Measurements from ENCODE around the gene TSPAN16.

TSPAN16 gene

DNA sequence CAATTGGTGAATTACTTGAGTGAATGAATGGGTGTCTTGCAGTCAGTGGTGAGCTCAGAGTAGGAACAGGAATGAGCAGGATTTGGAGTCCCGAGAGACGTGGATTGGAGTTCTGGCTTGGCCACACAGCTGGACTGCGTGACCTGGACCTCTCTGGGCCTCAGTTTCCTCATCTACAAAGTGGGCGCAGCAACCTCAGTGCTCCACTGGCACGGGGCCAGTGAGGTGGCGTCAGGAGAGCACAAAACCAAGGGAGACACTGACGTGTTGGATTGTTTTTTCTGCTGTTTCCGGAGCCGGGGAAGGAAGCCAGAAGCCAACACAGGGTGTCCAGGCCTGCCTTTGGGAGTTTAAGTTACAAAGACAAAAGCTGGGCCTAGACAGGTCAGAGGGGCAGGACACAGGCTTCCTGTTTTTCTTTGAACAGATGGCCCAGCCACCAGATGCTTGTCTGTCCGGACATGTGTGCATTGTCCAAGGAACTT lies 27.1 kb upstream of the TSPAN16 start:
- DNase-seq (ENCODE audit: low read depth) = no peak

- DNase-seq (ENCODE audit: low read depth) = no peak
Observed at GRCh38 chr19:11269408-11269807, 26.6 kb upstream of the TSPAN16 start.

DNA sequence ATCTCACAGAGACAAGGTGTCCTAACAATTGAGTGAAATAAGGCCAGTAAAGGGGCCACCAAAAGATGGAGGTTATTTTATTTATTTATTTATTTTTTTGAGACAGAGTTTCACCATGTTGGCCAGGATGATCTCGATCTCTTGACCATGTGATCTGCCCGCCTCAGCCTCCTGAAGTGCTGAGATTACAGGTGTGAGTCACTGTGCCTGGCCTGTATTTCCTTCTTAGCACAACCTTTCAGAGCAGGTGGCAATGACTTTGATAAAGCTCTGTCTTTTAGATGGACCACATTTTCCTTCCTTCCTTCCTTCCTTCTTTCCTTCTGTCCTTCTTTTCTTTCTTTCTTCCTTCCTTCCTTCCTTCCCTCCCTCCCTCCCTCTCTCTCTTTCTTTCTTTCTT lies 22.7 kb upstream of the TSPAN16 start:
- no peak for DNase-seq (ENCODE audit: low read depth)

DNA sequence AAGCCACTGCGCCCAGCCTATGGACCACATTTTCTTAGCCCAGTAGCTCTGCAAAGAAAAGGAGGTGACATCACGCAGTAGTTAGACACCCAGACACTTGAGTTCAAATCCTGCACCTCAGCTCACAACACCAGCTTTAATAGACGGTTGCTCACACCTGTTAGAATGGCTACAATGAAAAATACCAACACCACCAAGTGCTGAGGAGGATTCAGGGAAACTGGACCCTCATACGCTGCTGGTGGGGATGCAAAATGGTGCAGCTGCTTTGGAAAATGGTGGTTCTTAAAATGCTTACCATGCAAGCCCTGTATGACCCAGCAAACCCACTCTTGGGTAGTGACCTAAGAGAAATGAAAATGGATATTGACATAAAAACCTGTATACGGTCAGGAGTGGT lies 22.0 kb upstream of the TSPAN16 start:
- no peak for DNase-seq (ENCODE audit: low read depth)

DNA sequence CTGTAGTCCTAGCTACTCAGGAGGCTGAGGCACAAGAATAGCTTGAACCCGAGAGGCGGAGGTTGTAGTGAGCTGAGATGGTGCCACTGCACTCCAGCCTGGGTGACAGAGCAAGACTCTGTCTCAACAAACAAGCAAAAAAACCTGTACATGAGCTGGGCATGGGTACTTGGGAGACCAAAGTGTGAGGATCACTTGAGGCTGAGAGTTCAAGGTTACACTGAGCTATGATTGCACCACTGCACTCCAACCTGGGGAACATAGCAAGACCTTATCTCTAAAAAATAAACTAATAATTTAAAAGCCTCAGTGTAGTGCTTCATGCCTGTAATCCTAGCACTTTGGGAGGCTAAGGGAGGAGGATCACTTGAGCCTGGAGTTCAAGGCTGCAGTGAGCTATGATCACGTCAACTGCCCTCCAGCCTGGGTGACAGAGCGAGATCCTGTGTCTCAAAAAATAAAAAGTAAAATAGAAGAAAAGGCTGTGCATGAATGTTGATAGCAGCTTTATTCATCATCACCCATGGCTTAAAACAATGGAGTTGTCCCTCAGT lies 21.4 kb upstream of the TSPAN16 start:
- DNase-seq (ENCODE audit: low read depth) = no peak

GRCh38 chr19:11278670-11279069 lies 17.3 kb upstream of the TSPAN16 start:
- no peak for DNase-seq (ENCODE audit: low read depth)

GRCh38 chr19:11279505-11280236 lies 16.3 kb upstream of the TSPAN16 start:
- DNase-seq (ENCODE audit: low read depth) = no peak

DNA sequence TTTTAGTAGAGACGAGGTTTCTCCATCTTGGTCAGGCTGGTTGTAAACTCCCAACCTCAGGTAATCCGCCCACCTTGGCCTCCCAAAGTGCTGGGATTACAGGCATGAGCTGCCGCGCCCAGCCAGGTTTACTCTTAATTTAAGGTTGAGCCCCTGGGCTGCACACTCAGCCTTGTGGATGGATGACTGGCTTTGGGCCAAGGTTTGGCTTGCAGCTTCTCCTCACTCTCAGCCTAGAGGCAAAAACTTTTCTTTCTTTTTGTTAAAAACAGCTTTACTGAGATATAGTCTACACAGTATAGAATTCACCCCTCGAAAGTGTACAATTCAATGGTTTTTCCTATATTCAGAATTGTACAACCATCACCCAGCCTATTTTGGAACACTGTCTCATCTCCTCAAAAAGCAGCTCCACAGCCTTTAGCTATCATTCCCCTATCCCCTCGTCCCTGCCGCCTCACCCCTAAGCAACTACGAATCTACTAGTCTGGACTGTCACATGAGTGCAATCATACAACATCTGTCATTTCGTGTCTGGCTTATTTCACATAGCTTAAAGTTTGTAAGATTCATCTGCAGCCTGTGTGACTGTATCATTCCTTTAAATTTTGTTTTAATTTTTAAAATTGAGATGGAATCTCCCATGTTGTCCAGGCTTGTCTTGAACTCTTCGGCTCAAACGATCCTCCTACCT lies 14.5 kb upstream of the TSPAN16 start:
- no peak for DNase-seq (ENCODE audit: low read depth)

- no peak for DNase-seq (ENCODE audit: low read depth)
Observed at GRCh38 chr19:11284515-11284914, 11.4 kb upstream of the TSPAN16 start.

- DNase-seq (ENCODE audit: low read depth) = no peak
Observed at GRCh38 chr19:11286312-11286974, 9.5 kb upstream of the TSPAN16 start.

GRCh38 chr19:11288349-11288748 lies 7.6 kb upstream of the TSPAN16 start:
- peak; percentile 35 for DNase-seq (ENCODE audit: low read depth)

DNA sequence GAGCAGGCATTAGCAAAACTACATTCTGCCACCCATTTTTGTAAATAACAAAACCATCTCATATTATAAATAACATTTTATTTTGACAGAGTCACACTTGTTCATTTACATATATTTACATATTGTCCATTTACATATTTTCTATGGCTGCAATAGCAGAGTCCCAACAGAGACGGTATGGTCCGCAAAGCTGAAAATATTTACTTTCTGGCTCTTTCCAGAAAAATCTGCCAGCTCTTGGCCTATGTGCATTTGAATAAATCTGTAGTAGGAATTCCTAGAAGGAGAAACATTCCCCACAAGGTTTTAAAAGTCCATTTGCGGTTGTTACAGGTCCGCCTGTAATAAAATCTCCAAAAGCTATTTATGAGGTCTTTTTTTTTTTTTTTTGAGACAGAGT lies 5.7 kb upstream of the TSPAN16 start:
- no peak for DNase-seq (ENCODE audit: low read depth)

- no peak for DNase-seq (ENCODE audit: low read depth)
Observed at GRCh38 chr19:11291415-11291814, 4.5 kb upstream of the TSPAN16 start.

DNA sequence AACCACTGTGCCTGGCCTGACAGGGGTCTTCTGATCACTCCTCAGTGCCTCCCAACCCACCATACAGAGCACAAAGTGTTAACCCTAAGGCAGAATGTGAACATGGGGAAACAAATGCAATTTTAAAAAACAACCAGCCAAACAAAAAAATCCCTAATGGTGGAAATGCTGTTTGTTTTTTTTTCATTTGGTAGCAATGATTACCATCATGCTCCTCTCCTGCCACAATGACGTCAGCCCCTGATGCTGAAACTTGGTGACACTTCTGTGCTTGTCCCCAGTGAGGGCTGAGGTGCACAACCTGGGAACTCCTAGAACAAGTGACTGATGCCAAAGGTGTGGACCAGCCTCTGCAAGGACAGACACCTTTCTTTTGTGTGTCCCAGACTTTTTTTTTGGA lies 4.0 kb upstream of the TSPAN16 start:
- no peak for DNase-seq (ENCODE audit: low read depth)

DNA sequence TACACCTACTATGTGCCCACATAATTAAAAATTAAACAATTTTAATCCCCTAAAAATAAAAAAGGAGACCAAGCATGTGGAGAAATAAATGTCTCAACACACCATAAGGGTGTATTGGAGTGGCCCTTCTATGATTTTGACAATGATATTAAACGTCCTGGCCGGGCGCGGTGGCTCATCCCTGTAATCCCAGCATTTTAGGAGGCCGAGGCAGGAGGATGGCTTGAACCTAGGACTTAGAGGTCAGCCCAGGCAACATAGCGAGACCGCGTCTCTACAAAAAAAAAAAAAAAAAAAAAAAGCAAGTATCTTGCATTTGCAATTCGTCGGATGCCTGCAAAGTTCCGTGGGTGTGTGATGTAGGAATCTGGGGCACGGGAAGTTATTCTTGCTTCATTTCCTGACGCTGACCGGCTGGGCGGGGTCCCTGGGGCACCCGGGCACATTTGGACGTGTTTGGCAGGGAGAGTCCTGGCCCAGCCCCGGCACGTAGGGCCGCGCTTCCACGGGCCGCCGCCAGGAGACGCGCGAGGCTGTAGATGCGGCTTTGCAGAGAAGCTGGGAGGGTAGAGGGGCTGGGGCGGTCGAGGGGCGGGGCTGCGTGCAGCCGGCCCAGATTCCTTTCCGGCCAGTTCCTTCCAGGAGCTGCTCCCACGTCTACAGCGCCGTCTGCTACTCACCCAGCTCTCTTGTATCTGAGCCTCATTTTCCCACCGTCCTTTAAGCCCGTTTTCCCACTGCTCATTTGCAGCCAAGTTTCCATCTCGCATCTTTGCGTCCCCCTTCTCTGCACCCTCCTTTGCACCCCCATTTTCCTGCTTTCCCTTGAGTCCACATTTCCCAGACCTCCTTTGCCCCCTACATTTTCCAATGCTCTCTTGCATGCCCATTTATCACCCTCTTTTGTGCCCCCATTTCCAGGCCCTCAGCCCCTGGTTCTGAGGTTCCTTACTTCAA lies 2.2 kb upstream of the TSPAN16 start:
- DNase-seq (ENCODE audit: low read depth) = peak; percentile 92

DNA sequence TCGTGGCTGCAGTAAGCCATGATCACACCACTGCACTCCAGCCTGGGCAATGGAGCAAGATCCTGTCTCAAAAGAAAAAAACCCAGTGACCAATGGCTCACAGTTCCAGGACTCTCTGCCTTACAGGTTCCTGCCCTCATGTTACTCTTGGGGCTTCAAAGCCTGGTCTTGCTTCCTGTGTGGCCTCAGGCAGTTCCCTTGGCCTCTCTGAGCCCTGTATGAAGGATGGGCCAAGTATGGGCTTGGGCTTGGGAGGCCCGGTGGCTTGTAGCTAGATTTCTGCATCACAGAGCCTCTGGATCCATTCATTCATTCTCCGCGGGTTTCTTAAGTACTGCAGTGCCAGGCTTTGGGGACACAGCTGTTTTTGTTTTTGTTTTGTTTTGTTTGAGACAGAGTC lies 780 bp upstream of the TSPAN16 start:
- no peak for DNase-seq (ENCODE audit: low read depth)

GRCh38 chr19:11296264-11296663 lies 304 bp downstream of the TSPAN16 start:
- peak; percentile 60 for DNase-seq (ENCODE audit: low read depth)

GRCh38 chr19:11299946-11300810 lies 4.2 kb downstream of the TSPAN16 start:
- DNase-seq (ENCODE audit: low read depth) = no peak

GRCh38 chr19:11300811-11301120 lies 4.8 kb downstream of the TSPAN16 start:
- no peak for DNase-seq (ENCODE audit: low read depth)

DNA sequence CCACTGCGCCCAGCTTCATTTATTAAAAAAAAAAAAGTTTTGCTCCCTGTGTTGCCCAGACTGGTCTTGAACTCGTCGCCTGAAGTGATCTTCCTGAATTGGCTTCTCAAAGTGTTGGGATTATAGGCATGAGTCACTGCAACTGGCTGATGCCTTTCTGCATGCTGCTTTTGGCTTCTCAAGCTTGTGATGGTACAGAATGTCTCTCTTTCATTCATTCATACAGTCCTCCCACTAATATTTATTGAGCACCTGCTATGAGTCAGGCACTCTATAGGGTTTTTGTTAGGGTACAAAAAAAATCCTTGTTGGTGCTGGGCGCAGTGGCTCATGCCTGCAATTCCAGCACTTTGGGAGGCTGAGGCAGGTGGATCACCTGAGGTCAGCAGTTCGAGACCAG lies 9.0 kb downstream of the TSPAN16 start:
- peak; percentile 27 for DNase-seq (ENCODE audit: low read depth)

GRCh38 chr19:11306337-11306736 lies 10.4 kb downstream of the TSPAN16 start:
- no peak for DNase-seq (ENCODE audit: low read depth)
